Thyroid gland (tissue), 4 donors: Measurements from ENCODE around the gene TP53BP2.

Experiments
- CTCF ChIP-seq, 6 experiments: fragments of 200-600 bp in 3 of 6; fragments of 450-650 bp in 3 of 6; sonication (generic) in 3 of 6; IDR thresholded peaks; one replicate each; pipeline ENCODE4 v1.5.1; 2016 to 2019; ENCODE audit warnings: antibody characterized with exemption in 6 of 6, mild to moderate bottlenecking in 2 of 6, inconsistent platforms in 1 of 6, moderate library complexity in 1 of 6
- POLR2A ChIP-seq, 2 donors: fragments of 450-650 bp; IDR thresholded peaks; one replicate each; pipeline ENCODE4 v1.6.1; 2017; ENCODE audit warnings: antibody characterized with exemption in 2 of 2, mild to moderate bottlenecking in 2 of 2, moderate library complexity in 1 of 2

GRCh38 chr1:223776075-223776814 is 69.5 kb downstream of the TP53BP2 start:
- TF ChIP-seq CTCF (IDR thresholded peaks at IDR 0.05) (no peak), POLR2A (IDR thresholded peaks at IDR 0.05) (no peak)
